Activated CD8-positive, alpha-beta T cell treated with anti-CD3 and anti-CD28 coated beads, Interleukin-2, amount 10 ng/mL, durations not matched to agents 7 days and 5 days (primary cell): ENCODE data around the gene ZNF469. TPM values are rescaled to one million over a fixed set of nuclear protein-coding genes. Genes with fewer than 3 reads are reported as not detected.

Source experiments
- ATAC-seq: fragments of 150-1000 bp; cut with Tn5 transposase; one replicate; pipeline ENCODE4 v1.10.0; 2021; ENCODE audit warnings: moderate library complexity
- CTCF ChIA-PET: fragments of 350-600 bp; sonication (Branson Sonifier 250); formaldehyde crosslinking; loops from one replicate; lab custom pipeline; 2021; ENCODE audit warnings: antibody characterized with exemption; lab: Charles Lee
- POLR2A ChIA-PET: fragments of 350-600 bp; sonication (Branson Sonifier 250); formaldehyde crosslinking; loops from one replicate; lab custom pipeline; 2021; ENCODE audit warnings: antibody characterized with exemption; lab: Charles Lee
- DNase-seq: peaks from one replicate; pipeline ENCODE4 v3.0.0-alpha.2; 2020
- H3K27ac Mint-ChIP-seq: one replicate; pipeline ENCODE4 v1.8.0; 2021; ENCODE audit warnings: mild to moderate bottlenecking, mixed read lengths
- H3K27me3 Mint-ChIP-seq: one replicate; pipeline ENCODE4 v1.8.0; 2021; ENCODE audit warnings: low read depth, mixed read lengths
- H3K36me3 Mint-ChIP-seq: one replicate; pipeline ENCODE4 v1.8.0; 2021; ENCODE audit warnings: low read depth, mixed read lengths
- H3K4me1 Mint-ChIP-seq: one replicate; pipeline ENCODE4 v1.8.0; 2021; ENCODE audit warnings: low read depth, mixed read lengths
- H3K4me3 Mint-ChIP-seq: one replicate; pipeline ENCODE4 v1.8.0; 2021; ENCODE audit warnings: mild to moderate bottlenecking, mixed read lengths
- H3K9me3 Mint-ChIP-seq: one replicate; pipeline ENCODE4 v1.8.0; 2022; ENCODE audit warnings: mixed read lengths; ENCODE audit not compliant: insufficient read depth
- total RNA-seq, 2 experiments: library from RNA; stranded (reverse); gene quantifications; one replicate each; pipeline ENCODE4 v1.2.3, GENCODE V29; 2021

The ZNF469 gene
- total RNA-seq, 2 experiments from 2014 or later, result 0.66 to 0.83 TPM

GRCh38 chr16:88393571-88393970 lies 10.8 kb downstream of the ZNF469 start:
- Mint-ChIP-seq H3K27me3 (no peaks in the 10 kb centered on the region), H3K4me1 (no peaks in the 10 kb centered on the region), H3K27ac (no peak overlapping the region), H3K9me3 (no peaks in the 10 kb centered on the region), H3K36me3 (no peaks in the 10 kb centered on the region), H3K4me3 (no peak overlapping the region)
- CTCF ChIA-PET, result no interaction called here
- POLR2A ChIA-PET, result no interaction called here
- DNase-seq, result no peak
- no peak for ATAC-seq

- POLR2A ChIA-PET, result no interaction called here
- H3K27ac Mint-ChIP-seq, result no peak overlapping the region
- no peak for ATAC-seq
Observed at GRCh38 chr16:88394426-88394825, 11.7 kb downstream of the ZNF469 start.

GRCh38 chr16:88395669-88396584 lies 13.2 kb downstream of the ZNF469 start:
- no peaks in the 10 kb centered on the region for H3K27me3 Mint-ChIP-seq
- POLR2A ChIA-PET, result no interaction called here

More at GRCh38 chr16:88394426-88394825, 11.7 kb downstream of the ZNF469 start:
- Mint-ChIP-seq H3K36me3 (no peaks in the 10 kb centered on the region), H3K27me3 (no peaks in the 10 kb centered on the region), H3K4me1 (no peaks in the 10 kb centered on the region), H3K9me3 (no peaks in the 10 kb centered on the region), H3K4me3 (no peak overlapping the region)
- no peak for DNase-seq
- CTCF ChIA-PET, result no interaction called here

GRCh38 chr16:88398170-88398873 lies 15.6 kb downstream of the ZNF469 start:
- POLR2A ChIA-PET, result no interaction called here
- Mint-ChIP-seq H3K27ac (no peak overlapping the region), H3K9me3 (no peaks in the 10 kb centered on the region), H3K4me3 (no peak overlapping the region), H3K4me1 (no peaks in the 10 kb centered on the region), H3K36me3 (no peaks in the 10 kb centered on the region), H3K27me3 (no peaks in the 10 kb centered on the region)
- CTCF ChIA-PET, result no interaction called here
- DNase-seq (no peak), ATAC-seq (no peak)

More at GRCh38 chr16:88395669-88396584, 13.2 kb downstream of the ZNF469 start:
- Mint-ChIP-seq H3K9me3 (no peaks in the 10 kb centered on the region), H3K4me1 (no peaks in the 10 kb centered on the region), H3K4me3 (no peak overlapping the region), H3K27ac (no peak overlapping the region), H3K36me3 (no peaks in the 10 kb centered on the region)
- CTCF ChIA-PET, result no interaction called here
- no peak for DNase-seq
- ATAC-seq, result no peak

GRCh38 chr16:88398874-88399178 lies 16.1 kb downstream of the ZNF469 start:
- H3K4me3 Mint-ChIP-seq, result no peak overlapping the region
- no peaks in the 10 kb centered on the region for H3K4me1 Mint-ChIP-seq
- no peaks in the 10 kb centered on the region for H3K36me3 Mint-ChIP-seq
- no peak overlapping the region for H3K27ac Mint-ChIP-seq
- DNase-seq (no peak), ATAC-seq (no peak)
- CTCF ChIA-PET, result no interaction called here
- no peaks in the 10 kb centered on the region for H3K9me3 Mint-ChIP-seq
- no peaks in the 10 kb centered on the region for H3K27me3 Mint-ChIP-seq
- POLR2A ChIA-PET, result no interaction called here

GRCh38 chr16:88400186-88400585 lies 17.4 kb downstream of the ZNF469 start:
- ChIA-PET CTCF (no interaction called here), POLR2A (no interaction called here)
- Mint-ChIP-seq H3K27ac (no peak overlapping the region), H3K4me1 (no peaks in the 10 kb centered on the region), H3K36me3 (no peaks in the 10 kb centered on the region), H3K9me3 (no peaks in the 10 kb centered on the region), H3K4me3 (no peak overlapping the region), H3K27me3 (no peaks in the 10 kb centered on the region)
- no peak for ATAC-seq
- DNase-seq, result no peak

GRCh38 chr16:88401604-88402246 lies 19.0 kb downstream of the ZNF469 start:
- Mint-ChIP-seq H3K4me1 (no peaks in the 10 kb centered on the region), H3K36me3 (no peaks in the 10 kb centered on the region), H3K27ac (no peak overlapping the region), H3K4me3 (no peak overlapping the region), H3K9me3 (no peaks in the 10 kb centered on the region), H3K27me3 (no peaks in the 10 kb centered on the region)
- DNase-seq (no peak), ATAC-seq (no peak)
- POLR2A ChIA-PET, result no interaction called here
- CTCF ChIA-PET, result no interaction called here

- ATAC-seq (no peak), DNase-seq (no peak)
- ChIA-PET CTCF (no interaction called here), POLR2A (no interaction called here)
- Mint-ChIP-seq H3K9me3 (no peaks in the 10 kb centered on the region), H3K36me3 (no peaks in the 10 kb centered on the region), H3K27me3 (no peaks in the 10 kb centered on the region), H3K4me1 (peaks cover 6% of the 10 kb centered on the region), H3K4me3 (no peak overlapping the region), H3K27ac (no peak overlapping the region)
Observed at GRCh38 chr16:88402551-88403240, 19.9 kb downstream of the ZNF469 start.

- H3K9me3 Mint-ChIP-seq, result no peaks in the 10 kb centered on the region
- ChIA-PET CTCF (no interaction called here), POLR2A (no interaction called here)
- no peak overlapping the region for H3K4me3 Mint-ChIP-seq
- DNase-seq (no peak), ATAC-seq (no peak)
- no peaks in the 10 kb centered on the region for H3K27me3 Mint-ChIP-seq
- H3K36me3 Mint-ChIP-seq, result no peaks in the 10 kb centered on the region
- H3K27ac Mint-ChIP-seq, result no peak overlapping the region
- H3K4me1 Mint-ChIP-seq, result peaks cover 14% of the 10 kb centered on the region
Observed at GRCh38 chr16:88403794-88404581, 21.2 kb downstream of the ZNF469 start.

GRCh38 chr16:88404769-88405168 lies 22.0 kb downstream of the ZNF469 start:
- Mint-ChIP-seq H3K36me3 (no peaks in the 10 kb centered on the region), H3K4me3 (no peak overlapping the region), H3K4me1 (peaks cover 14% of the 10 kb centered on the region), H3K9me3 (no peaks in the 10 kb centered on the region), H3K27ac (no peak overlapping the region), H3K27me3 (no peaks in the 10 kb centered on the region)
- ATAC-seq, result no peak
- ChIA-PET POLR2A (no interaction called here), CTCF (no interaction called here)
- no peak for DNase-seq
